CD4-positive, CD25-positive, alpha-beta regulatory T cell (primary cell): ENCODE measurements around the gene SIAE. TPM values are rescaled to one million over a fixed set of nuclear protein-coding genes. Genes with fewer than 3 reads are reported as not detected.

ENCODE experiments used
- ATAC-seq, 2 donors: fragments of 150-1000 bp; cut with Tn5 transposase; one replicate each; pipeline ENCODE4 v1.10.0; 2021; ENCODE audit warnings: low read depth in 2 of 2, moderate number of reproducible peaks in 2 of 2, moderate library complexity in 1 of 2
- DNase-seq, 3 donors: peaks; one replicate each; pipeline versions ENCODE4 v3.0.0 to v3.0.0-alpha.2; 2012 to 2022; ENCODE audit warnings: mixed read lengths in 1 of 3
- H3K27ac ChIP-seq: one replicate; pipeline ENCODE4 v1.7.0; 2013; ENCODE audit warnings: mild to moderate bottlenecking, low read length; ENCODE audit not compliant: insufficient read depth, poor library complexity, severe bottlenecking
- H3K27me3 ChIP-seq: one replicate; pipeline ENCODE4 v1.7.0; 2013; ENCODE audit warnings: low read length; ENCODE audit not compliant: control insufficient read depth, insufficient read depth
- H3K36me3 ChIP-seq: one replicate; pipeline ENCODE4 v1.7.0; 2013; ENCODE audit warnings: mild to moderate bottlenecking, low read length, moderate library complexity; ENCODE audit not compliant: control insufficient read depth, insufficient read depth
- H3K4me1 ChIP-seq: 2 replicates; pipeline ENCODE4 v1.7.0; 2013; ENCODE audit warnings: mild to moderate bottlenecking, low read length; ENCODE audit not compliant: insufficient read depth, control insufficient read depth, poor library complexity, severe bottlenecking
- H3K4me3 ChIP-seq: one replicate; pipeline ENCODE4 v1.7.0; 2013; ENCODE audit warnings: low read depth, mild to moderate bottlenecking, low read length, moderate library complexity
- H3K9me3 ChIP-seq, 2 experiments: 1 replicate in 1 of 2; 2 replicates in 1 of 2; pipeline ENCODE4 v1.7.0; 2013; ENCODE audit warnings: low read length in 2 of 2, mild to moderate bottlenecking in 1 of 2, moderate library complexity in 1 of 2; ENCODE audit not compliant: control insufficient read depth in 2 of 2
- H3K27ac Mint-ChIP-seq, 3 donors: one replicate each; pipeline ENCODE4 v1.8.0; 2020 to 2022; ENCODE audit warnings: mild to moderate bottlenecking in 3 of 3, mixed read lengths in 3 of 3, moderate library complexity in 2 of 3
- H3K27me3 Mint-ChIP-seq: one replicate; pipeline ENCODE4 v1.8.0; 2022; ENCODE audit warnings: mild to moderate bottlenecking, mixed read lengths
- H3K36me3 Mint-ChIP-seq: one replicate; pipeline ENCODE4 v1.8.0; 2020; ENCODE audit warnings: mixed read lengths
- H3K4me1 Mint-ChIP-seq, 4 donors: one replicate each; pipeline ENCODE4 v1.8.0; 2020 to 2022; ENCODE audit warnings: mixed read lengths in 4 of 4, mild to moderate bottlenecking in 1 of 4
- H3K4me3 Mint-ChIP-seq, 4 donors: one replicate each; pipeline ENCODE4 v1.8.0; 2020 to 2022; ENCODE audit warnings: mild to moderate bottlenecking in 4 of 4, mixed read lengths in 4 of 4, moderate library complexity in 3 of 4
- H3K9me3 Mint-ChIP-seq, 7 donors: one replicate each; pipeline ENCODE4 v1.8.0; 2020 to 2022; ENCODE audit warnings: mixed read lengths in 7 of 7, mild to moderate bottlenecking in 3 of 7, moderate library complexity in 2 of 7
- polyA plus RNA-seq, 4 donors: library from polyadenylated mRNA; unstranded; fragments of 300-500 nt; fragmentation: Illumina TruSeq; gene quantifications; one replicate each; pipeline ENCODE4 v1.2.3, GENCODE V29; 2021
- total RNA-seq: library from RNA; stranded (reverse); gene quantifications from one replicate; pipeline ENCODE4 v1.2.3, GENCODE V29; 2022

Gene SIAE
- total and polyA plus RNA-seq, 5 donors from 2014 or later: 1.4 to 5.0 (median 2.6) TPM

- Mint-ChIP-seq H3K9me3 (peaks cover 0 to 8% (median 2%) of the 10 kb centered on the region in 7 donors), H3K4me1 (peaks cover 0 to under 1% (median under 1%) of the 10 kb centered on the region in 4 donors), H3K4me3 (no peak overlapping the region), H3K36me3 (peaks cover 13% of the 10 kb centered on the region), H3K27ac (no peak overlapping the region), H3K27me3 (peaks cover 25% of the 10 kb centered on the region)
- peaks cover 0 to 7% of the 10 kb centered on the region in 2 experiments for H3K9me3 ChIP-seq
- no peak for DNase-seq
- peaks cover 9% of the 10 kb centered on the region for H3K27me3 ChIP-seq
- no peaks in the 10 kb centered on the region for H3K4me1 ChIP-seq
- H3K4me3 ChIP-seq: no peak overlapping the region
- no peaks in the 10 kb centered on the region for H3K36me3 ChIP-seq
- no peak for ATAC-seq
- H3K27ac ChIP-seq: no peak overlapping the region
These were observed 38.9 kb upstream of the SIAE start for GRCh38 chr11:124712392-124712791.

- H3K4me1 Mint-ChIP-seq: no peaks in the 10 kb centered on the region
- no peaks in the 10 kb centered on the region for H3K4me1 ChIP-seq
- H3K36me3 ChIP-seq: no peaks in the 10 kb centered on the region
- no peak overlapping the region for H3K4me3 ChIP-seq
- peaks cover 1 to 7% of the 10 kb centered on the region in 2 experiments for H3K9me3 ChIP-seq
- peaks cover 10% of the 10 kb centered on the region for H3K27me3 Mint-ChIP-seq
- H3K36me3 Mint-ChIP-seq: peaks cover 11% of the 10 kb centered on the region
- no peaks in the 10 kb centered on the region for H3K27me3 ChIP-seq
- peak overlapping the region in 1 of 3 donors; percentile 23 for H3K27ac Mint-ChIP-seq
- no peak overlapping the region for H3K27ac ChIP-seq
- no peak overlapping the region for H3K4me3 Mint-ChIP-seq
- H3K9me3 Mint-ChIP-seq: peaks cover 0 to 12% (median 5%) of the 10 kb centered on the region in 7 donors
- DNase-seq (no peak), ATAC-seq (no peak)
These were observed 34.3 kb upstream of the SIAE start for GRCh38 chr11:124707829-124708228.

- Mint-ChIP-seq H3K36me3 (peaks cover 8% of the 10 kb centered on the region), H3K27me3 (peaks cover 18% of the 10 kb centered on the region), H3K4me3 (no peak overlapping the region), H3K27ac (no peak overlapping the region), H3K4me1 (no peaks in the 10 kb centered on the region), H3K9me3 (peaks cover 0 to 7% (median 2%) of the 10 kb centered on the region in 7 donors)
- DNase-seq (no peak), ATAC-seq (no peak)
- H3K4me1 ChIP-seq: no peaks in the 10 kb centered on the region
- peaks cover 1 to 4% of the 10 kb centered on the region in 2 experiments for H3K9me3 ChIP-seq
- H3K4me3 ChIP-seq: no peak overlapping the region
- H3K27me3 ChIP-seq: no peaks in the 10 kb centered on the region
- H3K27ac ChIP-seq: no peak overlapping the region
- no peaks in the 10 kb centered on the region for H3K36me3 ChIP-seq
These were observed 26.5 kb upstream of the SIAE start for GRCh38 chr11:124700028-124700427.

GRCh38 chr11:124699547-124699946, 26.0 kb upstream of the SIAE start:
- Mint-ChIP-seq H3K27me3 (peaks cover 18% of the 10 kb centered on the region), H3K9me3 (peaks cover 0 to 7% (median 2%) of the 10 kb centered on the region in 7 donors)
- ATAC-seq: no peak

GRCh38 chr11:124693142-124693541, 19.6 kb upstream of the SIAE start:
- H3K9me3 ChIP-seq: no peaks in the 10 kb centered on the region
- H3K27me3 ChIP-seq: peaks cover 2% of the 10 kb centered on the region
- no peaks in the 10 kb centered on the region for H3K4me1 Mint-ChIP-seq
- no peak overlapping the region for H3K27ac ChIP-seq
- H3K36me3 ChIP-seq: no peaks in the 10 kb centered on the region
- H3K4me3 Mint-ChIP-seq: no peak overlapping the region
- ATAC-seq: no peak
- no peak for DNase-seq
- H3K4me3 ChIP-seq: no peak overlapping the region
- peaks cover 0 to 2% (median 0%) of the 10 kb centered on the region in 7 donors for H3K9me3 Mint-ChIP-seq
- H3K36me3 Mint-ChIP-seq: no peaks in the 10 kb centered on the region
- H3K27me3 Mint-ChIP-seq: peaks cover 2% of the 10 kb centered on the region
- no peaks in the 10 kb centered on the region for H3K4me1 ChIP-seq
- no peak overlapping the region for H3K27ac Mint-ChIP-seq

More at GRCh38 chr11:124699547-124699946, 26.0 kb upstream of the SIAE start:
- H3K4me3 ChIP-seq: no peak overlapping the region
- Mint-ChIP-seq H3K36me3 (peaks cover 8% of the 10 kb centered on the region), H3K4me1 (no peaks in the 10 kb centered on the region), H3K4me3 (no peak overlapping the region), H3K27ac (no peak overlapping the region)
- no peaks in the 10 kb centered on the region for H3K4me1 ChIP-seq
- no peak overlapping the region for H3K27ac ChIP-seq
- H3K27me3 ChIP-seq: no peaks in the 10 kb centered on the region
- DNase-seq: no peak
- H3K9me3 ChIP-seq: peaks cover 1 to 4% of the 10 kb centered on the region in 2 experiments
- no peaks in the 10 kb centered on the region for H3K36me3 ChIP-seq

- H3K36me3 ChIP-seq: no peaks in the 10 kb centered on the region
- no peak overlapping the region for H3K27ac ChIP-seq
- no peak overlapping the region for H3K4me3 ChIP-seq
- H3K27me3 Mint-ChIP-seq: peaks cover 17% of the 10 kb centered on the region
- H3K27me3 ChIP-seq: peaks cover 4% of the 10 kb centered on the region
- H3K27ac Mint-ChIP-seq: no peak overlapping the region
- H3K9me3 ChIP-seq: peaks cover 24 to 28% of the 10 kb centered on the region in 2 experiments
- DNase-seq (no peak), ATAC-seq (no peak)
- H3K36me3 Mint-ChIP-seq: peaks cover 3% of the 10 kb centered on the region
- H3K9me3 Mint-ChIP-seq: peaks cover 3 to 32% (median 9%) of the 10 kb centered on the region in 7 donors
- H3K4me3 Mint-ChIP-seq: no peak overlapping the region
- no peaks in the 10 kb centered on the region for H3K4me1 Mint-ChIP-seq
- no peaks in the 10 kb centered on the region for H3K4me1 ChIP-seq
These were observed 8.9 kb upstream of the SIAE start for GRCh38 chr11:124682443-124682842.

- Histone ChIP-seq H3K4me3 (no peak overlapping the region), H3K36me3 (no peaks in the 10 kb centered on the region), H3K9me3 (peaks cover 24 to 28% of the 10 kb centered on the region in 2 experiments), H3K4me1 (no peaks in the 10 kb centered on the region), H3K27ac (no peak overlapping the region), H3K27me3 (peaks cover 7% of the 10 kb centered on the region)
- ATAC-seq (no peak), DNase-seq (no peak)
- Mint-ChIP-seq H3K4me3 (no peak overlapping the region), H3K36me3 (peaks cover 3% of the 10 kb centered on the region), H3K27ac (no peak overlapping the region), H3K27me3 (peaks cover 17% of the 10 kb centered on the region), H3K4me1 (no peaks in the 10 kb centered on the region), H3K9me3 (peaks cover 3 to 27% (median 7%) of the 10 kb centered on the region in 7 donors)
These were observed 7.9 kb upstream of the SIAE start for GRCh38 chr11:124681421-124681820.

- Histone ChIP-seq H3K36me3 (no peaks in the 10 kb centered on the region), H3K9me3 (peaks cover 16 to 20% of the 10 kb centered on the region in 2 experiments), H3K27ac (no peak overlapping the region), H3K4me3 (no peak overlapping the region), H3K4me1 (peaks cover 8% of the 10 kb centered on the region), H3K27me3 (peaks cover 7% of the 10 kb centered on the region)
- H3K4me3 Mint-ChIP-seq: no peak overlapping the region
- ATAC-seq: no peak
- H3K9me3 Mint-ChIP-seq: peaks cover 0 to 10% (median 3%) of the 10 kb centered on the region in 7 donors
- peaks cover 26% of the 10 kb centered on the region for H3K27me3 Mint-ChIP-seq
- no peak overlapping the region for H3K27ac Mint-ChIP-seq
- H3K36me3 Mint-ChIP-seq: peaks cover 3% of the 10 kb centered on the region
- peaks cover 0 to 16% (median 6%) of the 10 kb centered on the region in 4 donors for H3K4me1 Mint-ChIP-seq
- no peak for DNase-seq
These were observed 4.9 kb upstream of the SIAE start for GRCh38 chr11:124678416-124678815.
